ENCODE results near the gene FLNC.

Gene FLNC

DNA sequence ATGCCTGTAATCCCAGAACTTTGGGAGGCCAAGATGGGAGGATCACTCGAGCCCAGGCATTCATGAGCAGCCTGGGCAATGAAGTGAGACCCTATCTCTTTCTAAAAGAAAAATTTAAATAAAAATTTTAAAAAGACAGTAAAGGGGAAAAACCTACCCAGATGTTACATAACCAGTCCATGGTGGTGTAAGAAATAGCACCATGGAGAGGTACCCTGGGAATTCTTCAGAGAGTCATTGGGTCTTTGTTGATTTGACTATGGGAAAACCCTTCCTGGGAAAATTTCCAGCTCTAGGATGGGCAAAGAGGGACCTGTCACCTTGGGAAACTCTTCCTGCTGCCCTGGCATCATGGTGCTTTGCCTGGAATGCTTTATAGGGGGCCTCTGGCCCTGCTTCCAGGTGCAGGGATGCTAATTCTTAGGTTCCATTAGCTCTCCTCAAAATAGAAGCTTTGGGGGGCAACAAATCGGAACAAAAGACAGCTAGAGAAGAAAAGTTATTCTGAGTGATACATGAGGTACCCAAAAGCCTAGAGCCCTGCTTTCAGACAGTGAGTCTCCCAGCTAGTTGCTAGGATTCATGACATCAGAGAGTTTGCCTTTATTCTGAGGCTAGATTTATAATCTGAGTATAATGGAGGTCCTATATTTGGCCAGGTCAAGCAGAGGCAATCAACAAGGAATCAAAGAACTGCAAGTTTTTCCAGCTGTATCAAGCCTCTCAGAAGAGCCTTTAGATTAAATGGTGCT, 28.4 kb upstream of the FLNC start:
- DNase-seq, result no peak

DNA sequence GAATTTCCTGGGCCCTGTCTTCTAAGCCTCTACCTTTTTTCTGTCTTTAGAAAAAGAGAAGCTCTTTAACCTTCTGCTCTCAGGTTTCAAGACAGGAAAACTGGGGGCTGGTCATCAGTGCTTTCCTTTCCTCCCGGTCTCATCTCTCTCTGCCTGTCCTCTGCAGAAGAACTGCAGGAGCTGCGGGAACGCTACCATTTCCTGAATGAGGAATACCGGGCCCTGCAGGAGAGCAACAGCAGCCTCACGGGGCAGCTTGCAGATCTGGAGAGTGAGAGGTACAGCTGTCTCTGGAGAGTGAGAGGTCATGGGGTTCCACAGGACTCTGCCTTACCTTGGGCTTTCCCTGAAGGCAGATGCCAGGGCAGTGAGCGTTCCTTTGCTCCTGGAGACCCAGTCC, 25.7 kb upstream of the FLNC start:
- DNase-seq, result no peak

DNA sequence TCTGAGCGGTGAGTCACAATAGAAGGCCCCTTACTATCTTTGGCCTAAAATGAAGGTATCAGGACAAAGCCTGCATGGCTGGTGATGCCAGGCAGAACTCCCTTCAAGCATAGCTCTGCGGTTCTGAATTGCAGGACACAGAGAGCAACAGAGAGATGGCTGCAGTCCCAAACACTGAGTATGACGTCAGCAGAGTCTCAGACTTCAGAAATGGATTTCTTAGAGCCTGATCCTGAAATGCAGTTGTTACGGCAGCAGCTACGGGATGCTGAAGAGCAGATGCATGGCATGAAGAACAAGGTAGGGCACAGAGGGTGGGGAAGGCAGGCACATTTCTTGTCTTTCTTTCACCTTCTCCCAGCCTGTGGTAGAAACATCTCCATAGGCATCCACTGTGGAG, 25.0 kb upstream of the FLNC start:
- DNase-seq, result no peak

DNA sequence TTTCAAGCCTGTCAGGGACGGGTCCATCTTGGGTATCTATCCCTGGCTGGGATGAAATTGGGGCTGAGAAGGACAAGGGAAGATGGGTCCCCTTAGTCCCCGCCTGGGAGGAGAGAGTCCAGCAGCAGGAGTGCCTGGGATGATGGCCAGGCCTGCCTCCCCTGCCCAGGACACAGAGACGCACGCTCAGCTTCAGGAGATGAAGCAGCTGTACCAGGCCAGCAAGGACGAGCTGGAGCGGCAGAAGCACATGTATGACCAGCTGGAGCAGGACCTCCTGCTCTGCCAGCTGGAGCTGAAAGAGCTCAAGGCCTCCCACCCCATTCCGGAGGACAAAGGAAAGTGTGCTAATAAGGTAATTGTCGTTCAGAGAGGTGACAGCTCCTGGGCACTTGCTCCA, 23.0 kb upstream of the FLNC start:
- DNase-seq, result no peak

DNA sequence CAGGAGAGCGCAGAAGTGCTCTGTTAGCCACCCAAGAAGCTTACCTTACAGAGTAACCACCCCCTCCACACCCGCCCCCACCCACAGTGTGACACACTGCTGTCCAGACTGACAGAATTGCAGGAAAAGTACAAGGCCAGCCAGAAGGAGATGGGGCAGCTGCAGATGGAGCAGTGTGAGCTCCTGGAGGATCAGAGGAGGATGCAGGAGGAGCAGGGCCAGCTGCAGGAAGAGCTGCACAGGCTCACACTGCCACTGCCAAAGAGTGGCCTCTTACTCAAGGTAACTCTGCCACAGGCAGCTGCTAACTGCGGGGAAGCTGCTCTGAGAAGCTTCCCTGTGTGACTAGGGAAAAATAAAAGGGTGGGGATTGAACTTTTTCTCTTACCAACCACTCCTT, 20.8 kb upstream of the FLNC start:
- DNase-seq, result no peak

DNA sequence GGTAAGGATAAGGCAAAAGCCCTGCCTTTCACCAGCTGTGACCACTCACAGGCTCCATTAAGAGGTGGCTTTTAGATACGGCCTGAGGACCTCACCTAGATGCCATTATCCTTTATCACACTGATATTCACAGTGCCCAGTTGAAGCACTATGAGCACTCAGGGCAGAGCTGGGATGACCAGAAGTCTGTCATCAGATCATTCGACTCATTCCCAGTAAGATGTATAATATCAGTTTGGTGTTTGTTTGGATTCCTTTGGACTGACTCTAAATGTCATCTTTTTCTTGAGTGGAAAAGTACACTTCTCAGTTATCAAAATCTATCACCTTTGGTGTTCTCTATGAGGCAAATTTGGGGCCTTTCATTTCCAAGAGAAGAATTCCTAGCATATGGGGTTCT, 19.7 kb upstream of the FLNC start:
- no peak for DNase-seq

DNA sequence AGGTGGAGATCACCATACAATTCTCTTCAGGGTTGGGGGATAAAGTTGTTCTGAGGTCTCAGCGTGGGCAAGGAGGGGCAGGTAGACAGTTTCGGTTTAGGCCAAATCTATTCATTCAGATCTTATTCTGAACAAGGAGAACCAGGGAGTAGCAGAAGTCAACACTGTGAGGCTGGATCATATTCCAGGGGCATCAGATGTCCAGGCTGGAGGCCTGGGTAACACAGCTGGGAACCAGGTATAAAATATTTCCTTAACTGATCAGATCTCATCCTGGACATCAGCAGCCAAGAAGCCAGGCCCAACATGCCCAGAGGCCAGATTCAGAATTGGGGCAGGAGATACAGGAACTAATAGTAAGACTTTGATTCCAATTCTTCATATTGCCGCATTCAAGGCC, 19.2 kb upstream of the FLNC start:
- DNase-seq, result no peak

DNA sequence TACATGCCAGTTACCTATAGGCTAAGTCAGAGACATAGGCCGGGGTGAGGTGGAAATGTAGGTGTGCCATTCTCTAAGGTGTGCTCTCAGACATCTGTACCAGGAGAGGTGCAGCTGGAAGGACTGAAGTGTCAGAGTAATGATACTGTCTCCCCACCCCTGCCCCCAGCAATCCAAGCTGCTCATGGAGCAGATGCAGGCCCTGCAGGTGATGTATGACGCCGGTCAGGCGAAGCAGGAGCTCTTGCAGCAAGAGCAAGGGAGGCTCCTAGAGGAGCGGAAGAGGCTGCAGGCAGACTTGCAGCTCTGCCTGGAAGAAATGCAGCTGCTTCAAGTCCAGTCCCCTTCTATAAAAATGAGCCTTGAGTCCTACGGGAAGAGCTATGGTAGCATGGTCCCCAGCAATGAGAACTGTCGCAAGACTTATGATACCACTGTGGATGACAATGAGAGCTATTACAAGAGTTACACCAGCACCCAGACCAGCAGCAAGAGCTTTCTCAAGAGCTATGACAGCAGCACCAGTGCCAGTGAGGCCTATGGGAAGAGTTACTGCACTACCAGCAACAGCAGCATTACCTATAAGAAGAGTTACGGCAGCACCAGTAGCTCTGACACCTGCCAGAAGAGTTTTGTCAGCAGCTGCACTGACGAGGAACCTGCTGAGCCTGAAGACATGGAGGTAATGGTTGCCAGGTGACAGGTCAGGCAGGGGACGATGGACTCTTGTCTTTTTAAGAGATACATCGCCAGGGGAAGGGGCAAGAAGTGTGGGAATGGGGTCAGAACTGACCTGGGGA, 18.4 kb upstream of the FLNC start:
- no peak for DNase-seq

DNA sequence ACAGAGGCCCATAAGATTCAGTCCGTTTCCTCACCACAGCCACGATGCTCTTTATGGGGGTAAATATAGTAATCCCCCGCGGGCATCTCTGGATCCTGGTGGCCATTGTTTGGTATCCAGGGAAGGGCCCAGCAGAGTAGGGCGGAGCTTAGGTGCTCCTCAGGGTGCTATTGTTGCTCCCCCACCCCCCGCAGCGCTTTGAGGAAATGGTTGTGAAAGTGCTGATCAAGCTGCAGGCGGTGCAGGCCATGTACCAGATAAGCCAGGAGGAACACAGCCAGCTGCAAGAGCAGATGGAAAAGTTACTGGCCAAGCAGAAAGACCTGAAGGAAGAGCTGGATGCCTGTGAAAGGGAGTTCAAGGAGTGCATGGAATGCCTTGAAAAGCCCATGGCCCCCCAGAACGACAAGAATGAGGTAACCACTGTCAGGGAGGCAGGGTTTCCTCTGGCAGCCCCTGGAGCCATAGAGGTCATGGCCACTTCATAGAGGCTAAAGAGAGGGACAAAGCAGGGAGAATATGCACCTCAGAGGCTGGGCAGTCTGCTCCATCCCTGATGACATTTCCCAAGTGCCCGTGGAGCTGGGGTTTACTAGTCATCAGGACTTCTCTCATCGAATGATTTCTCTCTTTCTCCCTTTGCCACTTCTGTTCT, 17.6 kb upstream of the FLNC start:
- DNase-seq, result no peak

DNA sequence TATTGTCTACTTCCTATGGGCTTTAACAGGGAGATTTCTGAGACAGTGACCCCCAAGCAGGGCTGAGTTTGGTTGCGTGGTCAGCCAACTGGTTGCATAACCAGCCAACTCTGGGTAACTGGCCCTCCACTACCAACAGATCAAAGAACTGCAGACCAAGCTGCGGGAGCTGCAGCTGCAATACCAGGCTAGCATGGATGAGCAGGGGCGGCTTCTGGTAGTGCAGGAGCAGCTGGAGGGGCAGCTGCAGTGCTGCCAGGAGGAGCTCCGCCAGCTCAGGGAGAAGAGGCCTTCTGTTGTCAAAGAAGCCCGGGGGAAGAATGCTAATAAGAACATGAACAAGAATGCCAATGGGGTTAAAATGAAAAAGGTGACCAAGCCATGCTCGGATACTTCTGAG, 15.7 kb upstream of the FLNC start:
- DNase-seq, result no peak

DNA sequence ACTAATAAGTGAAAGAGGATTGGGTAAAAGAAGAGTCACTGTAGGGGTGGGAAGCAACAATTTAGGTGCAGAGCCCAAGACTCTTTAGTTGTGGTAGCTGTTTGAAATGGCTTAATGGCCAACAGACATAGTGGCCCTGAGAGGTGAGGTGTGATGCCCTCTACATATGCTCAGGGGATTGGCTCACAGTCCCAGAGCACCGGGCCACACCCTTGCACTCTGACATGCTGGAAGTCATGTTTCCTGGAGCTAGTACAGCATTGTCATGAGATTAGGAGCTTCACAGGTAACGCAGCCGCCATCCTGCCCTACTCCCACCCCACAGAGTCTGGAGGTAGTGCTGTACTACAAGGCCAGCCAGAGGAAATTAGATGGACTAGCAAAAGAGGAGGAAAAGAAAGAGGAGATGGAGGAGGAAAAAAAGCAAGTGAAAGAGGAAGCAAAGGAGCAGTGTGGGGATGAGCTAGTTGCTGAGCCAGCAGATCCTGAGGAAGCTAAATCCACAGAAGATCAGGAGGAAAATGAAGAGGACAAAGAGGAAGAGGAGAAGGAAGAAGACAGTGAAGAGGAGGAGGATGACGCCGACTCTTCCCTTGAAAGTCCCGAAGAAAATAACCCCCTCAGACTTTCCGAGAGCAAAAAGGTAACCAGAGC, 14.8 kb upstream of the FLNC start:
- no peak for DNase-seq

DNA sequence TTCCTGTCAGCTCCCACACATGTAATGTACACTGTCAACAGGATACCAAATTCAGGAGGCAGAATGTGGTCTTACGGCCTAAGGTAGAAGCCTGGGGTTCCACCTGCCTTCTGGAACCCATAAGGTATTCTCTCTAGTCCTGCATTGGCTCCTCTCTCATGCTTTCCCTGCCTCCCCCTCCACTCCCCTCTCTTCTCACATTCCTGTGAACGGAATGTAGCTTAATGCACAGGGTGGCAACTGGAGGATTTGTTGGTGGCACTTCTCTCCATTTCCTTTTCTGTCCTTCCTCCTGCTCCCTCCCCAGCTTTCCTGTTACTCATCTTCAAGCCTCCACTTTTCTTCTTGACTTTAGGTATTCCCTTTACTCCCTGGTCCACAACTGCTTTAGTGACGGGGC, 11.5 kb upstream of the FLNC start:
- DNase-seq, result no peak

DNA sequence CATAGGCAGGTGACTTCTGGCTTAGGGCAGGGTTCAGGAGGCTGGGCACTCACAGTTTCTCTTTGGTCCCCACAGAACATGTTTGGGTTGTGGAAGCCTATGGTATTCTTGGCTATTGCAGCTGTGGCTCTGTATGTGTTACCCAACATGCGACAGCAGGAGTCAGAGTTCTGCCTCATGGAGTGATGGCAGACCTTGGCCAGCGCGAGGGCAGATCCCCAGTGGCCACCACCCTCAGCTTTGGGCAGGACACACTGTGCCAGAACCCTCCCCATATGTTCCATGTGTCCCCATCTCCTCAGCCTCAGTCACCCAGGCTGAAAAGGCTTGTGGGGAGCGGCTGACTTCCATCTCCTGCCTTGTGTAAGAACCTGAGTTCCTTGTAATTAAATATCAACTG, 8.5 kb upstream of the FLNC start:
- no peak for DNase-seq

DNA sequence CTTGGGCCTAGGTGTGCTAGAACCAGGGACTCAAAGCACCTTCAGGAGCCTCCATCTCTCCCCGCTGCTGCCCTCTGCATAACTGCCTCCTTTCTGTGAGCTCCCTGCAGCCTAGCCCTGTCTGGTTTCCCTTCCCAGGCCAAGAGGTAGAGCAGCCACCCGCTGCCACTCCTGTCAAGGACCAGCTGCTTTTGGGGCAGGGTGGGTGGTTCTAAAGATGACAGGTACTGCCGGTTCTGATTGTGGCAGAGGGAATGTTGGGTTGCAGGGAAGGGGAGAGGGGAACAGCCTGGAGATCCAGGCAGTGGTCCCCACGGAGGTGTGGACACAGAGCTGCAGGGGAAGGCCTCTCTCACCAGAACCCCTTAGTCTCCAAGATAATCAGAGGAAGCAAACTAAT, 3.7 kb upstream of the FLNC start:
- DNase-seq, result no peak

DNA sequence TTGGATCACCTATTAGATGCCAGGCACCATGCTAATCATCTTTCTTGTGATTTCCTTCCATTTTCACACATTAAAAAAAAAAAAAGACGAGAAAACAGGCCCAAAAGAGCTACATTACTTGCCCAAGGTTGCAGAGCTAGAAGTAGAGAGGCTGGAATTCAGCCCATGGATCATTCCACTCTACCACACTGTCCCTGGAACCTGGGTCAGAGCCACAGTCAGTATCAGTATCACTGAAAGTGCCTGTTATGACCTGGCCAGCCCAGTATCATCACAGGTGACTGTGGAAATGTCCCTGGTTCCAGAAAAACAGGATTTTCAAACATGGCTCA, 3.3 kb upstream of the FLNC start:
- no peak for DNase-seq

DNA sequence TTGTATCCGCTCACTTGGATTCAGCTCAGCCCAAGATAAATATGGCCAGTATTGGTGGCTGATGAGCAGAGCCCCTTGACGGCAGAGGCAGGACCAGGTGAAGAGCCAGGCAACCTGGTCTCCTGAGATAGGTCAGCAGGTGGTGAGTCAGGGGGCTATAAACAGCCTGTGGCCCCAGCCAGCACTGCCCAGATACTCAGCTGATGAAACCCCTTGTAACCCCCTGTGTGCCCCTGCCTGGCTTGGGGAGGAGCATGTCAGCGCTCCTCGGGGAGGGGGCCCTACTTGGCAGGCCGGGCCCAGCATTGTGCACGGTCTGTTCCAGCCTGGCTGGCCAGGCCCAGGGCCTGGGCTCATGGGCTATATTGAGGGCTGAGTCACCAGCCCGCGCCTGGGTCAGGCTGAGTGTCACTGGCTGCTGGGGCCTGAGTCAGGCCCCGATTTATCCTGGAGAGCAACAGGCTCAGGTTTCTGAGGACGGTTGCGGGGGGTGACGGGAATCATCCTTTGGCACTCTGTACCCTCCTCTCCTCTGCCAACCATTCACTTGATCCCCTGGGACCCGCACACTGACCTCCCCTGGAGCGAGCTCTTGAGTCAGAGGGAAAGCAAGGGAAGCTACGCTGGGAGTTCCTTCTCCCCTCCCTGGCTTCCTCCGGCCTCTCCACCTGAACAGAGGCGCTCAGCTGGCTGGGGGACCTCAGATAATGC, 2.8 kb upstream of the FLNC start:
- no peak for DNase-seq

DNA sequence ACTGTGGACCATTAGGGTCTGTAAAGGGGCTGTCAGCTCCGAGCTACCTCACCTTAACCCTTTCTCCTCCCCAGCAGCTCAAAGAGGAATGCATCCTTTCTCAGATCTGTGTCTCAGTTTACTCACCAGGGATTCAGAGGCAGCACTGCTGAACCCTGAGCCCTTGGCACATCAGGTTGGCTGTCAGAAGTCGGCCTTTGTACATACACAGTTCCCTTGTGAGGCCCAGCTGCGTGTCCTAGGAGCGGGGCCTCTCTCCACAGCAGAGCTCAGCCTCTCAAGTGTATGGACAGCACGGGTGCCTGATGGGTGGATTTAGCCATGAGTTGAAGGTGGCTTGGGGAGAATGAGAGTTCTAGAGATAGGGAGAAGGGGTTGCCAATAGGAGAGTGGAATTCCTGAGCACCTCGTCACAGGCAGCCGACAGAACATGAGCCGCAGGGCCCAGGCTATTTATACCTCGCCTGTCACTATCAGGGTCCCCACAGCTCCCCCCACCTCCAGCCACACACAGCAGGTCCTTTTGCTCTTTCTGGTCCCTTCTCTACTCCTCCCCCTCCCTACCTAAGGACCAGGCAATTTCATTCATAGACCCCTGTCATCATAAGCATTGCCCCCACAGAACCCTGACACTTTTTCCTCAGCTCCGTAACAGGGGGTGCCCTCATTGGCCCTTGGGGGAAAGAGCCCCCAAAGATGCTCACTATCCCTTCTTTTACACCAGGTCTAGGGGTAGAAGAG, 2.1 kb upstream of the FLNC start:
- DNase-seq, result no peak

DNA sequence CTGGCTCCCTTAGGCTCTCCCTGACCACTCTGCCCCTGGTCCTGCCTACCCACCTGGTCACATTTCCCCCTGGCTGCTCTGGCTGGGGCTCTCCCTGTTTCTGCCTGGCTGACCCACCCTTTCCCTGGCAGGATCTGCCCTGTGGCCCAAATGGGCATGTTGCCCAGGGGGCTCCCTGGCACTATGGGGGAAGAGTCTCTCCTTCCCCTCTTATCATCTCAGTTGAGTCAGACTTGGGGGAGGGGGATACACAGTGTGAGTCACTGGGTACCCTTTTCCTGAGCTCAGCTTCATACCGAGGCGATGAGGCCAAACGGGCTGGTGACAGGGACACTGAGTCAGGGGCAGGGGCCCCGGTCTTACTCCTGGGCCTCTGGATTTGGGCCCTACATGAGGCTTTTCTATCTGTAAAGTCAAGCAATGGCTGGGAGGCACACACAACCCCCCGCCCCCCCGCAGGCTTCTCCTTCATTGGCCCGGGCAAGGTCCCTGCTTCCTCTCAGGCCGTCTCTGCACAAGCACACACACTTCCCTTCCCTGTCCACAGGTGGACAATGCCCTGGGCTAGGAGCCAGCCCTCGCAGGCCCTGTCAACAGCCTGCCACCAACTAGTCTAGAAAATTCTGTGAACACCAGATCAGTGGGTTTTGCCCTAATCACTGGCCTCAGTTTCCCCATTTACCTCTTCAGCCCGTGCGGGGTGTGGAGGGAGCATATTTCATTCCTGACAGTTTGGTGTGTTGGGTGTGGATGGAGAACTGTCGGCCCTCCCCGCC, 627 bp upstream of the FLNC start:
- DNase-seq, result no peak

DNA sequence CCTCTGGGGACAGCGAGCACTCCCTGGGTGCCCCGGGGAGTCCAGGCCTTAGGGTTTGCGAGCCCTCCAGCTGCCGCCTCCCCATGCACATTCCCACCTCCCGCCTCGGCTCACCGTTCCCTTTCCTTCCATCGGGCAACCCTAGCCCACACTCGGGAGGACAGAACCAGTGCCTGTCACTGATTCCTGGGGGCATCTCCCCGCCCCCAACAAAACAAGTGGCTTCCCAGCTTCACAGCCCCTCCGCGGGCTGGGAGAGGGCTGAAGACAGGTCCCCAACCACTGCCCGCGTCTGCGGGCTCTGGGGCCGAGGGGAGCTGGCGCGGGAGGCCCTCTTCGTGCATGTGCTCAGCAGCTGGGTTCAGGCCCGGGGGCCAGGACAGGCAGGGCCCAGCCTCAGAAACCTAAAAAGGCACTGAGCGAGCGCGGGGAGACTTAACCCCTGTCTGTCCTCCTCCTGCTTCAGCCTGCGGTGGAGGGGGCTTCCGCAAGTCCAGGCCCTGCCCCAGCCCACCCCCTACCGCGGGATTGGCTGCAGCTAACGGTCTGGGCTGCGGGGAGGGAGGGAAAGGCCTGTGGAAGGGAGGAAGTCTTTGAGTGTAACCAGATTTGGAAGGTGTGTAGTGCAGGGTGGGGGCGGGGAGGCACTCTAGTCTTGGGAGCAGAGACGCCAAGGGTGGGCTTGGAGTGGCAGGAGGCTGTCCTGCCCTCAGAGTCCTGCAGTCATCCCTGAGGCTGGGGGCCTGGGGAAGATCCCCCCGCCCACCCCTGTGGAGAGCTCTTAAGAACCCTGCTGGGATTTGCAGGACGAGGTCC, 1.2 kb downstream of the FLNC start:
- DNase-seq, result no peak

DNA sequence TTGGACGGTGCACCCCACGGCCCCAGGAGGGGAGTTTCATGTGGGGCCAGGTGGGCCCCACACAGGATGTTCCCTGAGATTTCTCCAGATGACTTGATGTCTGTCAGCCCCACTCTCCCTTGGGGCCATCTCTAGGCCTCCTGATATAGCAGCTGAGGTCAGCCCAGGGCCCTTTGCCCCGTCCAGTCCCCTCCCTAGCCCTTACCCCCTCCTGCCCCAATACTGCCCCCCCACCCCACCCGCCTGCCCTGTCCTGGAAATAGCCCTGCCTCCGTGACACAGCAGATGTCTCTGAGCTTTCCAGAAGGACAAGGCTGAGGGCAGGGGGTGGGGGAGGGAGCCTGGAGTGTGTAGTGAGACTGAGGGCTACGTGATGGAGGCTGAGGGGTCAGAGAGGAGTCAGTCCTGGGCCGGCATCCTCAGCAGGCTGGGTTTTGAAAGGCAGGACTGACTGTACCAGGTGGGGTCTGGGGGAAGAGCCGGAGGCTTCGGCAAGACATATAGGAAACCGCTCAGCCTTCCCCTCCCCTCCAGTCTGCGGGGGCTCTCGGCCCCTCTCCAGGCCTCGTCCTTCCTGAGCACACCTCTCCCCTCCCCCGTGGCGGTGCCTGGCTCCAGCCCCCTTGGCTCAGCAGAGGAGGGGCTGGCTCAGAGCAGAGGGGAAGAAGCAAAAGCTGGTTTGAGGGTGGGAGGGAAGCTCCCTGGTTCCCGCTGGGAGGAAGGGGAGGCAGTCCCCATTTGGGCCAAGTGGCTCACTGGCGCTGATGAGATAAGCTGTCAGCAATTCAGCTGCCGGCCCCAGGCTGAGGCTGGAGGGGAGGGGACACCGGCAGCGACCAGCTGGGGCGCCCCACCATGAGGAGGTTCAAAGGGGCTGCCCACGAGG, 2.0 kb downstream of the FLNC start:
- DNase-seq, result no peak
